ENCODE data around the gene TYRO3. TPM values are rescaled to one million over a fixed set of nuclear protein-coding genes. Genes with fewer than 3 reads are reported as not detected.

The TYRO3 gene
- total RNA-seq, 1 donor from 2014 or later, result 106 TPM

DNA sequence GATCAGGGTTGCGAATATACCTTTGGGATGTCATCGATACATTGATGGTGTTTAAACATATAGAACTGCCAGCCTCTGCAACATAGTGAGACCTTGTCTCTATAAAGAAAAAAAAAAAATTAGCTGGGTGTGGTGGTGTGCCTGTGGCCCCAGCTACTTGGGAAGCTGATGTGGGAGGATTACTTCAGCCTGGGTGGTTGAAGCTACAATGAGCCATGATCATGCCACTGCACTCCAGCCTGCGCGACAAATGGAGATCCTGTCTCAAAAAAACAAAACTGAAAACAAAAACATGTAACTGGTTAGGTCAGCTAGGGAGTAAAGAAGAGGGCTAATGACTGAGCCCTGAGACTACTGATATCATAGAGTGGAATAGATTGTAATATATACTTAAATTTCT, 70.5 kb downstream of the TYRO3 start:
- no peaks in the 10 kb centered on the region for H3K9me3 Mint-ChIP-seq (ENCODE audit: low read depth)
- no peak overlapping the region for H3K4me3 Mint-ChIP-seq (ENCODE audit: low read depth)
- H3K27me3 Mint-ChIP-seq, result no peaks in the 10 kb centered on the region
- no peak for DNase-seq (ENCODE audit: low spot score, unreplicated experiment)
- H3K4me1 Mint-ChIP-seq (ENCODE audit: low read depth), result peaks cover under 1% of the 10 kb centered on the region
- TF ChIP-seq, protein P1, sequence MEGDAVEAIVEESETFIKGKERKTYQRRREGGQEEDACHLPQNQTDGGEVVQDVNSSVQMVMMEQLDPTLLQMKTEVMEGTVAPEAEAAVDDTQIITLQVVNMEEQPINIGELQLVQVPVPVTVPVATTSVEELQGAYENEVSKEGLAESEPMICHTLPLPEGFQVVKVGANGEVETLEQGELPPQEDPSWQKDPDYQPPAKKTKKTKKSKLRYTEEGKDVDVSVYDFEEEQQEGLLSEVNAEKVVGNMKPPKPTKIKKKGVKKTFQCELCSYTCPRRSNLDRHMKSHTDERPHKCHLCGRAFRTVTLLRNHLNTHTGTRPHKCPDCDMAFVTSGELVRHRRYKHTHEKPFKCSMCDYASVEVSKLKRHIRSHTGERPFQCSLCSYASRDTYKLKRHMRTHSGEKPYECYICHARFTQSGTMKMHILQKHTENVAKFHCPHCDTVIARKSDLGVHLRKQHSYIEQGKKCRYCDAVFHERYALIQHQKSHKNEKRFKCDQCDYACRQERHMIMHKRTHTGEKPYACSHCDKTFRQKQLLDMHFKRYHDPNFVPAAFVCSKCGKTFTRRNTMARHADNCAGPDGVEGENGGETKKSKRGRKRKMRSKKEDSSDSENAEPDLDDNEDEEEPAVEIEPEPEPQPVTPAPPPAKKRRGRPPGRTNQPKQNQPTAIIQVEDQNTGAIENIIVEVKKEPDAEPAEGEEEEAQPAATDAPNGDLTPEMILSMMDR (IDR thresholded peaks at IDR 0.05; ENCODE audit: unreplicated experiment), result no peak
- H3K27ac Mint-ChIP-seq, result no peak overlapping the region
- no peaks in the 10 kb centered on the region for H3K36me3 Mint-ChIP-seq (ENCODE audit: insufficient read depth)

DNA sequence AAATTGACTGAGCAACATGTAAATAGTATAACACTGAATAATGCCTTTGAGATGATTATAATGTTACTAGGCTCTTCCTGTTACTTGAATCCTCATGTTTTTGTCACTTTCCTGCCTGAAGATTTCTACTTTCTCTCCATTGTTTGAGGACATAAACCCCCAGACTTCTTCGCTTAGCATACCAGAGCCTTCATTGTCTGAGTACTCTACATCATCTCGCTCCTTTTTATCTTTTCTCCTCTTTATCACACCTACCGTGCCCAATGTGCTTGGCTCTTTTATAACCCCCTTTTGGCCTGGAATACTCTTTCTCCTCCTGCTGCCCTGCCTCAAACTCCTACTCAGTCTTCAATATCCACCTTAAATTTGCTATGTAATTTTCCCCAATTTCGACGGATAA, 70.9 kb downstream of the TYRO3 start:
- Mint-ChIP-seq H3K36me3 (ENCODE audit: insufficient read depth) (no peaks in the 10 kb centered on the region), H3K9me3 (ENCODE audit: low read depth) (no peaks in the 10 kb centered on the region), H3K27ac (no peak overlapping the region), H3K27me3 (no peaks in the 10 kb centered on the region), H3K4me3 (ENCODE audit: low read depth) (no peak overlapping the region), H3K4me1 (ENCODE audit: low read depth) (peaks cover 5% of the 10 kb centered on the region)
- TF ChIP-seq, protein P1 (IDR thresholded peaks at IDR 0.05; ENCODE audit: unreplicated experiment), result no peak
- no peak for DNase-seq (ENCODE audit: low spot score, unreplicated experiment)

DNA sequence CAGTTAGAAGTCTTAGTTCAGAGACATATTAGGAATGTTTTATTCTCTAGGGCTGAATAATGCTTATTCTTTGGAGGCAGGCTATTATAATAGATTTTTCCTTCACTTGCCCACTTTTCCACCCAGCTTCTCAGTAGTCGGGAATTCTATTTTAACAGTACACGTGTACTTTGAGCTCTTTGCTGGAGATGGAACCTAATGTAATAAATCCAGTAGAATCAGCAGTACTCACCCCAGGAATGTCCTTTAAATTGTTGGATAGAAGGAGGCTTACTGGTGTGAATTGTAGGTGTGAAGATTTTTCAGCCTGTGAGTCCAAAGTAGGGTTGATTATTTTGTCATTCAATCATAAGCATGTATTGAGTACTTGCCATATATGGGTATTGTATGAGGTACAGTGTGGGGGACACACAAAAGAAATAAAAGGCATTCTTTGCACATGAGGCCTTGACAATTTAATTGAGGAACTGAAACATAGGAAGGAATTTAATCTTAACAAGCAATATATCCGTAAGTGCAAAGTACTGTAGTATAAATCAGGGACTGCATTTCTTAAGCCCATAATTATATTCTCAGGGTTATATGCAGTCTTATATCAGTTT, 71.7 kb downstream of the TYRO3 start:
- Mint-ChIP-seq H3K27me3 (no peaks in the 10 kb centered on the region), H3K9me3 (ENCODE audit: low read depth) (no peaks in the 10 kb centered on the region), H3K27ac (no peak overlapping the region), H3K4me3 (ENCODE audit: low read depth) (no peak overlapping the region), H3K4me1 (ENCODE audit: low read depth) (peaks cover 5% of the 10 kb centered on the region), H3K36me3 (ENCODE audit: insufficient read depth) (no peaks in the 10 kb centered on the region)
- TF ChIP-seq, protein P1 (IDR thresholded peaks at IDR 0.05; ENCODE audit: unreplicated experiment), result no peak
- no peak for DNase-seq (ENCODE audit: low spot score, unreplicated experiment)

DNA sequence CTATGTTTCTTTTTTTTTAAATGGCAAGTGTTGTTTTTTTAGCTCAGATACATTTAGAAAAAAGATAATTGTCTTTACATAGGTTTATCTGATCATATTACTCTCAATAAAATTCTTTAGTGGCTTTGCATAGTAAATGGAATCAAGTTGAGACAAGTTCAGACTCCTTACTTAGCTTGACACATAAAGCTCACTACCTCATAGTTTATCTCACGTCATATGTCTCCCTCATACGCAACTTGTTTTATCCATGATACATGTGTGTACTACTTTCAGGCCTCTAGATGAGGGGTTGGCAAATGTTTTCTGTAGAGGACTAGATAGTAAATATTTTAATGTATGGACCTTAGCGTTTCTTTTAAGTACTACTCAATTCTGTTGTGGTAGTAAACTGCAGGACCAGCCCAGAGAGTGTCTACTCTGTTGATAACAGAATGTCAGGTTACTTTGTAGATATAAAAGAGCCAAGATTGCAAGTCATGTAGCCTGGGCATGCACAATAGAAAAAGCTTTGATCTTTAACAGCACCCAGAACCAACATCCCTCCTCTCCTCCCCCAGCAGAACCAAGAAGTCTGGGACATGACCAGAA, 73.0 kb downstream of the TYRO3 start:
- TF ChIP-seq, protein P1 (IDR thresholded peaks at IDR 0.05; ENCODE audit: unreplicated experiment), result no peak
- H3K36me3 Mint-ChIP-seq (ENCODE audit: insufficient read depth), result no peaks in the 10 kb centered on the region
- H3K9me3 Mint-ChIP-seq (ENCODE audit: low read depth), result no peaks in the 10 kb centered on the region
- H3K27me3 Mint-ChIP-seq, result no peaks in the 10 kb centered on the region
- peaks cover 8% of the 10 kb centered on the region for H3K4me1 Mint-ChIP-seq (ENCODE audit: low read depth)
- H3K27ac Mint-ChIP-seq, result no peak overlapping the region
- H3K4me3 Mint-ChIP-seq (ENCODE audit: low read depth), result no peak overlapping the region
- DNase-seq (ENCODE audit: low spot score, unreplicated experiment), result no peak

Other genes starting within 250 kb of the TYRO3 start
- gene OIP5, start 226.6 kb upstream of the TYRO3 start, total RNA-seq, result 9.5 and 9.7 TPM in 2 replicates
- gene NUSAP1, start 226.3 kb upstream of the TYRO3 start, total RNA-seq, result 63.9 and 69.2 TPM in 2 replicates
- gene NDUFAF1, start 156.7 kb upstream of the TYRO3 start, total RNA-seq, result 13.0 and 13.2 TPM in 2 replicates
- gene RTF1, start 142.1 kb upstream of the TYRO3 start, total RNA-seq, result 58.7 and 59.1 TPM in 2 replicates
- gene ITPKA, start 65.3 kb upstream of the TYRO3 start, total RNA-seq, result 0.89 and 1.0 TPM in 2 replicates
- gene LTK, start 45.4 kb upstream of the TYRO3 start, total RNA-seq, result 0.55 and 1.2 TPM in 2 replicates
- 63.8 and 69.4 TPM in 2 replicates for gene RPAP1, start 15.0 kb upstream of the TYRO3 start, total RNA-seq
- 64.0 and 71.2 TPM in 2 replicates for gene MGA, start 101.2 kb downstream of the TYRO3 start, total RNA-seq
- 28.9 TPM in 2 replicates for gene MAPKBP1, start 215.3 kb downstream of the TYRO3 start, total RNA-seq